GM12801 (cell line): ENCODE measurements around the gene NELL1.

ENCODE experiments used
- TF ChIP-seq, protein P1 (sequence below): IDR thresholded peaks from one replicate; pipeline ENCODE4 v1.5.1; 2011; ENCODE audit warnings: control low read depth; ENCODE audit not compliant: insufficient read length; ENCODE audit errors: extremely low read depth

The NELL1 gene

DNA sequence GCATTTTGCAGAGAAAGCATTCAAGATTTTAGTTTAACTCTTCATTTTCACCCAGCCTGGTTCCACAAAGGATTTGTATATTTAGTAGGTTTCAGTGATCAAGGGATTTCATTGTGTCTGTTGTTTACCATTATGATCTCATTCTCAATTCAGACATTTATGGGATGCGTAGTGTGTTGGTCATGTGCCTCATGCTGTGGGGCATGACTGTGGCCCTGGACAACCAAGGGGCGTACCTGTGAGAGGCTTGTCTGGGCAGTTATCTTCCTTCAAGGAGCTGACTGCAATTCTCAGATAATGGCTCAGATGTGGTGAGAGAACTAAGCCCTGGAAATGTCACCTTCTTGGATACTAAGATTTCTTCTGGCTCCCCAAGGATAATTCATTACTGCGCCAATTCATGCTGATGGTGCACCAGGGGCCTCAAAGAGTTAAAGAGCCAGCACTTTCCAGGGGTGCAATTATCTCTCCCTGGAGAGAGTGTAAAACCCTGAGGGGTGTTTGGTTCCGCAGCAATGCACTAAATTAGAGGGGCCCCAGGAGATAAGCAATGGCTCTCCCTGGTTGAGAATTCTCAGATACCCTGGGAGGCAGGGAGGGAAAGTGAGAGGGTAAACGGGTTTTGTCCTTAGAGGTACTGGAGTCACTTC, 37.7 kb upstream of the NELL1 start:
- TF ChIP-seq, protein P1, sequence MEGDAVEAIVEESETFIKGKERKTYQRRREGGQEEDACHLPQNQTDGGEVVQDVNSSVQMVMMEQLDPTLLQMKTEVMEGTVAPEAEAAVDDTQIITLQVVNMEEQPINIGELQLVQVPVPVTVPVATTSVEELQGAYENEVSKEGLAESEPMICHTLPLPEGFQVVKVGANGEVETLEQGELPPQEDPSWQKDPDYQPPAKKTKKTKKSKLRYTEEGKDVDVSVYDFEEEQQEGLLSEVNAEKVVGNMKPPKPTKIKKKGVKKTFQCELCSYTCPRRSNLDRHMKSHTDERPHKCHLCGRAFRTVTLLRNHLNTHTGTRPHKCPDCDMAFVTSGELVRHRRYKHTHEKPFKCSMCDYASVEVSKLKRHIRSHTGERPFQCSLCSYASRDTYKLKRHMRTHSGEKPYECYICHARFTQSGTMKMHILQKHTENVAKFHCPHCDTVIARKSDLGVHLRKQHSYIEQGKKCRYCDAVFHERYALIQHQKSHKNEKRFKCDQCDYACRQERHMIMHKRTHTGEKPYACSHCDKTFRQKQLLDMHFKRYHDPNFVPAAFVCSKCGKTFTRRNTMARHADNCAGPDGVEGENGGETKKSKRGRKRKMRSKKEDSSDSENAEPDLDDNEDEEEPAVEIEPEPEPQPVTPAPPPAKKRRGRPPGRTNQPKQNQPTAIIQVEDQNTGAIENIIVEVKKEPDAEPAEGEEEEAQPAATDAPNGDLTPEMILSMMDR, result no peak

DNA sequence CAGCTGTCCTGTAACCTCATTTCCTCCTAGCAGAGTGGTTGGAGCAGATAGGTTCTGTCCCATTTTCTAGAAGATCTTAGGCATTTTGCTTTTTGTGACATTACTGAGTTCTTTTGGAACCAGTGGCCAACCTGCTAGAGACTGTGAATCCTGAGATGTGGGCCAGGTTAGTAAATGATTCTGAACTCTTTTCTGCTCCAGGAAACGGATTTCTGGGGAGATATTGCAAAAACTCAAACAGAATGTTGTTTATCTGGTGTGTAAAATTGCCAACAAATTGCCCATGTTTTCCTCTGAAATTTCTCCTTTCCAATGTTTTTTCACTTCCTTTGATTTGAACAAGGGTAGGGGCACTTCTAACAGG, 37.2 kb upstream of the NELL1 start:
- TF ChIP-seq, protein P1, result no peak

DNA sequence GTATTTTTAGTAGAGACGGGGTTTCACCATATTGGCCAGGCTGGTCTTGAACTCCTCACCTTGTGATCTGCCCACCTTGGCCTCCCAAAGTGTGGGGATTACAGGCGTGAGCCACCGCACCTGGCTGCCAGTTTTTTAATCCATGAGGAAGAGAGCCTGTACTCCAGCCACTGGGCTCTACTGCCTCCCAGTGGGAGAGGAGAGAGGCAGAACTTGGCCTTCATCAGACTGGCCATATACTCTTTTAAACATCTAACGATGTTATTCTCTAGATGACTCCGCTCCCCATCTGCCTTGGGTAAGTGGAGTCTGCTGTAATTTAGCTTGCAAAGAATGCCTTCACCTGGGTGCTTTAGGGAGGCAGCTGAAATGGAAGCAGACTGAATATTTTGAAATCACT, 35.3 kb upstream of the NELL1 start:
- TF ChIP-seq, protein P1, result no peak

DNA sequence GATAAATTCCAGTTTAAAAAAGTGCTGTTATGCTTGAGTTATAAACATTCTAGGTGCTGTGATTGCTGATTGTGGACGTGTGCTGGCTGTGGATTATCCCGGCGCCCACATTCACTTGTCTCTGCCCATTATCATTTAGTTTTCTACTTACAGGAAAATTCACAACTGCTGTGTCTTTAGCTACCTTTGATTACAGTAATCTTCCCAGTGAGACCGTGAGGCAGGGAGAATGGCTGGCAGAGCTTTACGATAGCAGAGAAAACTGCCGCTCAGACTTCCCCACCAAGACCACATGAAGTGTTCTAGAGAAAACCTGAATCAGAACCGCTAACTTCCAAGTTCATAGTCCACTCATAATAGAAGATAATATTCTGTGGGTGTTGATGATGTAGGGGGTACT, 34.6 kb upstream of the NELL1 start:
- TF ChIP-seq, protein P1, result no peak

DNA sequence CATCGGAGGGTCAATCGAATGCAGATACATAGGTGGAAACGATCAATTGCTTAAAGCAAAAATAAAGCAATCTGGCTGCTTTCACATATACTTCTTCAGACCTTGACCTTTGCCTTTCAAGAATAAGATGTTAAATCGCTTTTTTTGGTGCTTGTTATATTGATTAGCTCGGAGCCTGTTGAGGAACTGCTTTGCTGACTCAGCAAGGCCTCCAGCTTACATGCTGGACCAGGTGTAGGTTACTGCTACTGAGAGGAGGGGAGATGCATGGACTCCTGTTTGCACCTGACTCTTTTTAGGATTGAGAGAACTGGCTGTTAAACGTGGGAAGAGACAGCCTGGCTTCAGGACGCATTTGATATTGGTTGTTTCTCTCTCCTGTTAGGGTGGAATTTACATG, 31.3 kb upstream of the NELL1 start:
- TF ChIP-seq, protein P1, result no peak

DNA sequence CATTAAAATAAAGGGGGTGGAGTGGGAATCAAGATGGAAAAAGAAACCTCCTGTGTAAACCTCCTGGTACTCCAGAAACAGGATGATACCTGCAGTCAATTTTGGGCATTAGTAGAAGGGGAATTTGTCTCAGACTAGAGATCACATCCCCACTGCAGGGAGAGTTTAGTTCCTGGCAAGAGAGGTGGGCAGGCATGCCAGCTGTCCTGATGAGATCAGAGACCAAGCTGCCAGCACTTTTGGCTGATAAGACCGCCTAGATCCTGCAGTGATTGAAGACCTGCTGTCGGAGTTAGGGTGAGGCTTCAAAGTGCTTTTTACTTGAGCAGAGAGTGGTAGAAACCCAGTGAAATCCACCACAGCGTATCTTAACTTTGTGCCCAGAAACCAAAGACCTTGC, 29.7 kb upstream of the NELL1 start:
- TF ChIP-seq, protein P1, result no peak

DNA sequence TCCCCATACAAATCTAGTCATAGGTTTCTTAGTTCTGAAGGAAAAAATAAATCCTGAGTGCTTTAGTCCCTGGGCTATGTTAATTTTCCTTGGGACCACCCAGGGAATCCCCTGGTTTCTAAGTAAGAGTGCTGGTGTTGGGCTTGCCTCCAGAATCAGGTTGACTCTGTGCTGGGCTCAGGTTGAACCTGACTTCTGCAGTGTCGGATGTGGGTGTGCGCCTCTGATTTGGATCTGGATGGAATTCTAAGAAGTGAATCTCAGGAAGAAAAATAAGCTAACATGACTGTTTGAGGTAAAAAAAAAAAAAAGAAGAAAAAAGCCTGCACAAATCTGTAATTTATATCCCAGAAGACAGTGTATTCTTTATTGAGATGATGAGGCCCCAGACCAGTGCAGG, 29.0 kb upstream of the NELL1 start:
- TF ChIP-seq, protein P1, result no peak

DNA sequence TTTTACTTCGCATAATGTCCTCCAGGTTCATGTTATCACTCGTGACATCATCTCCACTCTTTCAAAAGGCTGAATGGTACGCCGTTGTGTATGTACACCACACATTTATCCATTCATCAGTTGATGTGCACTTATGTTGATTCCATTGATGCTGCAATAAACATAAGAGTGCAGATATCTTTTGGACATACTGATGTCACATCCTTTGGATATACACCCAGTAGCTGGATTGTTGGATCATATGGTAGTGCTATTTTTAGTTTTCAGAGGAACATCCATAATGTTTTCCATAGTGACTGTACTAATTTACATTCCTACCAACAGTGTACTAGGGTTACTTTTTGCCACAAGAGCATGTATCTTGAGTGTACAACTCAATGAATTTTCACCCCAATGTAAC, 25.0 kb upstream of the NELL1 start:
- TF ChIP-seq, protein P1, result no peak
